Stimulated activated naive CD8-positive, alpha-beta T cell treated with anti-CD3 and anti-CD28 coated beads, Interleukin-15, Interleukin-2, amounts not matched to agents 100 ng/mL and 50 ng/mL, for 24 hours (primary cell): ENCODE measurements around the gene SPACDR.
"Not testable (repeated sequence)": the region's sequence is repeated elsewhere in the genome, so short reads cannot be mapped to it uniquely, and the experiment has no call there.

Source experiments
- H3K27ac Mint-ChIP-seq: one replicate; pipeline ENCODE4 v1.8.0; 2021; ENCODE audit warnings: mild to moderate bottlenecking, mixed read lengths
- H3K27me3 Mint-ChIP-seq: one replicate; pipeline ENCODE4 v1.8.0; 2021; ENCODE audit warnings: mixed read lengths
- H3K36me3 Mint-ChIP-seq: one replicate; pipeline ENCODE4 v1.8.0; 2021; ENCODE audit warnings: low read depth, mixed read lengths
- H3K4me1 Mint-ChIP-seq: one replicate; pipeline ENCODE4 v1.8.0; 2021; ENCODE audit warnings: low read depth, mixed read lengths
- H3K4me3 Mint-ChIP-seq: one replicate; pipeline ENCODE4 v1.8.0; 2021; ENCODE audit warnings: mild to moderate bottlenecking, mixed read lengths
- H3K9me3 Mint-ChIP-seq: one replicate; pipeline ENCODE4 v1.8.0; 2021; ENCODE audit warnings: mixed read lengths

Gene SPACDR, protein sequence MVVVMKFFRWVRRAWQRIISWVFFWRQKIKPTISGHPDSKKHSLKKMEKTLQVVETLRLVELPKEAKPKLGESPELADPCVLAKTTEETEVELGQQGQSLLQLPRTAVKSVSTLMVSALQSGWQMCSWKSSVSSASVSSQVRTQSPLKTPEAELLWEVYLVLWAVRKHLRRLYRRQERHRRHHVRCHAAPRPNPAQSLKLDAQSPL

DNA sequence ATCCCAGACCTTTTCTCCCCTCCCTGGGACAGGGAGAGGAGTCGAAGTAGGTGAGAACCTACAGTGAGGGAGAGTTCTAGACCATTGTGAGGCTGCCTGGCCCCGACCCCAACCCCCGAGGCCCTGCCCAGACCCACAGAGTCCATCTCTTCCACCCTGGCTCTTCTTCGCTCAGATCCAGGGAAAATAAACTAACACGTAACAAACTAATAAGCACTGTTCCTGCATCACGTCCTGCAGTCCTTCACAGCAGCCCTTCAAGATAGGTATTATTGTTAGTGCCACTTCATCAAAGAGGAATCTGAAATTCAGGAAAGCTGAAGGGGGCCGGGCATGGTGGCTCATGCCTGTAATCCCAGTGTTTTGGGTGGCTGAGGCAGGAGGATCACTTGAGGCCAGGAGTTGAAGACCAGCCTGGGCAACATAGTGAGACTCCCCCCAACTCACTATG is at the start of gene SPACDR:
SPACDR (minus strand) TSS at position 51 of the 451 bp plus-strand sequence. CDS start 235 bp downstream, outside the sequence.
- H3K27me3 Mint-ChIP-seq, result no peaks in the 10 kb centered on the region
- H3K27ac Mint-ChIP-seq, result peak within 1 kb of the TSS; percentile 4
- no peak within 1 kb of the TSS for H3K4me3 Mint-ChIP-seq
- H3K4me1 Mint-ChIP-seq, result peaks cover 3% of the 10 kb centered on the region
- no peaks in the 10 kb centered on the region for H3K9me3 Mint-ChIP-seq
- H3K36me3 Mint-ChIP-seq, result peaks cover 4% of the 10 kb centered on the region

DNA sequence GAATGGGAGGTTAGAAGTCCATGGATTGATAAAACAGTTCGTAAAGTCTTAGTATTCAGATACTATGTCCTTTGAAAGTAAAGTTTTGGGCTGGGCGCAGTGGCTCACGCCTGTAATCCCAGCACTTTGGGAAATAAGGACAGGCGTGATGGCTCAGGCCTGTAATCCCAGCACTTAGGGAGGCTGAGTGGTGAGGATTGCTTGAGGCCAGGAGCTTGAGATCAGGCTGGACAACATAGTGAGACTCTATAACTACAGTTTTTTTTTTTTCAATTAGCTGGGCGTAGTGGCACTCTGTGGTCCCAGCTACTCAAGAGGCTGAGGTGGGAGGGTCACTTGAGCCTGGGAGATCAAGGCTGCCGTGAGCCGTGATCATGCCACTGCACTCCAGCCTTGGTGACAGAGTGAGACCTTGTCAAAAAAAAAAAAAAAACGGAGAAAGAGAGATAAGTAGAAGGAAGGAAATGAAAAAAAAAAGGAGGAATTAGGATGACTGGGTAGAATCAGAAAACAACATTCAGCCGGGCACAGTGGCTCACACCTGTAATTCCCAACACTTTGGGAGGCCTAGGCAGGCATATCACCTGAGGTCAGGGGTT is 49.3 kb upstream of the SPACDR start:
- Mint-ChIP-seq H3K4me1 (peaks cover 19% of the 10 kb centered on the region), H3K27me3 (no peaks in the 10 kb centered on the region), H3K9me3 (no peaks in the 10 kb centered on the region), H3K36me3 (no peaks in the 10 kb centered on the region), H3K27ac (no peak overlapping the region), H3K4me3 (no peak overlapping the region)

DNA sequence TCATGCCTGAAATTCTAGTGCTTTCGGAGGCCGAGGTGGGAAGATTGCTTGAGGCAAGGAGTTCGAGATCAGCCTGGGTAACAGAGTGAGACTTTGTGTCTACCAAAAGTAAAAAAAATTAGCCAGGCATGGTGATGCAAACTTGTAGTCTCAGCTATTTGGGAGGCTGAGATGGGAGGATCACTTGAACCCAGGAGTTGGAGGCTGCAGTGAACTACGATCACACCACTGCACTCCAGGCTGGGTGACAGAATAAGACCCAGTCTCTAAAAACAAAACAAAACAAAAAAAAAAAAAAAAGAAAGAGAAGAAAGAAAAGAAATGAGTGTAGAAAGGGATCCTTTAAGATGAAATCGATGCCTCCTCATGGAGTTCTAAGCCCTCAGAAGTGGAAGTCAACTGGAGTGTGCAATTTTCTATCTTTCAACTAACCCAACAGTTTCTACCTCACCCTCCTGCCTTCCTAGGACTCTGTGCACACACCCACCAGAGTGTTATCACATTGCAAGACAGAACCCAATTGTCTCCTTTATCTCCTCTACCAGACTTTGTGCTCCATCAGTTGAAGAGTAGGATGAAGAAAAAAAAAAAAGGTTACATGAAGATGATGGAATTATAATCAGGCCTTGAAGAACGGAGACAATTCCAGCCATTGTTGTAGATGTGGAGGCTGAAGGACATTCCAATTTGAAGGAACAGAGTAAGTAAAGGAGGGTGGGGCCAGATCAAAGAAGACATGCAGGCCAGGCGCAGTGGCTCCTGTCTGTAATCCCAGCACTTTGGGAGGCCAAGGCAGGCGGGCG is 46.6 kb upstream of the SPACDR start:
- H3K4me3 Mint-ChIP-seq, result no peak overlapping the region
- no peak overlapping the region for H3K27ac Mint-ChIP-seq
- no peaks in the 10 kb centered on the region for H3K9me3 Mint-ChIP-seq
- peaks cover 8% of the 10 kb centered on the region for H3K4me1 Mint-ChIP-seq
- no peaks in the 10 kb centered on the region for H3K36me3 Mint-ChIP-seq
- no peaks in the 10 kb centered on the region for H3K27me3 Mint-ChIP-seq

DNA sequence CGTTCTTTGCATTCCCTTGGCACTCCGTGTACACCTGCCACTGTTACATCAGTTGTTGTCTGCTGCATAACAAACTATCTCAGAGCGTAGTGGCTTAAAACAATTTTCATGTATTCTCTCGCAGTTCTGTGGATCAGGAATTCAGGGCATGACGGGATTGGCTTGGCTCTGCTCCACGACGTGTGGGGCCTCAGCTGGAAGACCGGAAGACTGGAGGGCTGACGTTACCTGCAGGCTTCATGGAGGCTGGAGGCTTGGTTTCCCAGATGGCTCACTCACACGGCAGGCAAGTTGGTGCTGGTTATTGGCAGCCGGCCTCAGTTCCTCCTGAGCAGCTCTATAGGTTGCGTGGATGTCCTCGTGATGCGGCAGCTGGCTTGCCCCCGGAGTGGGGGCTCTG is 45.2 kb upstream of the SPACDR start:
- no peak overlapping the region for H3K4me3 Mint-ChIP-seq
- no peaks in the 10 kb centered on the region for H3K4me1 Mint-ChIP-seq
- H3K36me3 Mint-ChIP-seq, result no peaks in the 10 kb centered on the region
- H3K9me3 Mint-ChIP-seq, result no peaks in the 10 kb centered on the region
- no peaks in the 10 kb centered on the region for H3K27me3 Mint-ChIP-seq
- no peak overlapping the region for H3K27ac Mint-ChIP-seq

DNA sequence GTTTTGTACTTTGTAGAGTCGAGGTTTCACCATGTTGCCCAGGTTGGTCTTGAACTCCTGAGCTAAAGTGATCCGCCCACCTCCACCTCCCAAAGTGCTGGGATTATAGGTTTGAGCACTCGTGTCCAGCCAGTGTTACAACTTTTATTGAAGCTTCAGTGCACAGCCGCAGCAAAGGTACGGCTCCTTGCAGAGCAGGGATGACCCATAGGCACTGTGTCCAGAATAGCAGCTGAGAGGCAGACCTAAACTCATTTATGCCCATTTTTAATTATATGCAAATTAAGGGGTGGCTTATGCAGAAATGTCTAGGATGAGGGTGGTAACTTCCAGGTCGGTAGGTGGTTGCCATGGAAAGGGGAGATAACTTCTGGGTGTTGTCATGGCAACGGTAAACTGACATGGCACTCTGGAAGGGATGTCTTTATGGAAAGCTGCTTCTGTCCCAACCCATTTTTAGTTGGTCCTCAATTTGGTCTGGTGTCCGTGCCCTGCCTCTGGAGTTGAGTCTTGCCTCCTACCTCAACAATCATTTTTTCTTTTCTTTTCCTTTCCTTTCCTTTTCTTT is 42.4 kb upstream of the SPACDR start:
- Mint-ChIP-seq H3K4me3 (no peak overlapping the region), H3K9me3 (no peaks in the 10 kb centered on the region), H3K4me1 (no peaks in the 10 kb centered on the region), H3K27ac (no peak overlapping the region), H3K27me3 (no peaks in the 10 kb centered on the region), H3K36me3 (no peaks in the 10 kb centered on the region)

DNA sequence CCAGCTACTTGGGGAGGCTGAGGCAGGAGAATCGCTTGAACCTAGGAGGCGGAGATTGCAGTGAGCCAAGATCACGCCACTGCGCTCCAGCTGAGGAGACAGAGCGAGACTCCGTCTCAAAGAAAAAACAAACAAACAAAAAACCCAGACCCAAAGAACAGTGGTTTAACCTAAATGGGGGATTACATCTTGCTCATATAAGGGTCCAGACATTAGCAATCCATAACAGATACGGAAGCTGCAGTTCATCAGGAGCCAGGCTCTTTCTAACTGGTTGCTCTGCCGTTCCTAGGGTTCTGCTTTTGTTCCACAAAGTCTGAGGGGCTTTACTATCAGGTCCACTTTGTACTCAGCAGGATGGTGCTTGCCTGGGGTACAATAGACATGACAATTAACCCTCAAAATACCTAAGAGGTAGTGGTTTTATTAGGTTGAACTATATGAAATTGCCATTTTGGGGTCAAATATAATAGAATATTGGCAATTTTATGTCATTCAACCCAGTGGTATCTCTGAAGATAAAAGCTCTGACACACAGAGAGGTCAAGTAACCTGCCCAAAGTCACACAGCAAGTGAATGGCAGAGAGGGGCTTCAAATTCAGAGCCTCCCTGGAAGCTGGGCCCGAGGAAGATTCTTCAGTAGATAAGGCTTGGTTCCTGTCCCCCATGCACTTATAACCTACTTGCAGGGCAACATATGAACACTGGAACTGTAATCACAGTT is 41.0 kb upstream of the SPACDR start:
- Mint-ChIP-seq H3K4me3 (no peak overlapping the region), H3K27me3 (no peaks in the 10 kb centered on the region), H3K4me1 (no peaks in the 10 kb centered on the region), H3K9me3 (no peaks in the 10 kb centered on the region), H3K27ac (no peak overlapping the region), H3K36me3 (no peaks in the 10 kb centered on the region)

DNA sequence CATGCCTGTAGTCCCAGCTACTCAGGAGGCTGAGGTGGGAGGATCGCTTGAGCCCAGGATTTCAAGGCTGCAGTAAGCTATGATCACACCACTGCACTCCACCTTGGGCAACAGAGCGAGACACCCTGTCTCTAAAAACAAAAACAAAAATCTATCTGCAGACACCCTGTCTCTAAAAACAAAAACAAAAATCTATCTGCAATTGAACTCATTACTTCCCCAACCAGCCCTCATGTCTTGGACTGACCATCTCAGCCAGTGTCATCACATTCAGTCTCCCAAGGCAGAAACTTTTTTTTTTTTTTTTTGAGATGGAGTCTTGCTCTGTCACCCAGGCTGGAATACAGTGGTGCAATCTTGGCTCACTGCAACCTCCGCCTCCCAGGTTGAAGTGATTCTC is 40.0 kb upstream of the SPACDR start:
- H3K36me3 Mint-ChIP-seq, H3K27me3 Mint-ChIP-seq, H3K9me3 Mint-ChIP-seq, H3K4me1 Mint-ChIP-seq, H3K4me3 Mint-ChIP-seq, H3K27ac Mint-ChIP-seq: not testable (repeated sequence)

DNA sequence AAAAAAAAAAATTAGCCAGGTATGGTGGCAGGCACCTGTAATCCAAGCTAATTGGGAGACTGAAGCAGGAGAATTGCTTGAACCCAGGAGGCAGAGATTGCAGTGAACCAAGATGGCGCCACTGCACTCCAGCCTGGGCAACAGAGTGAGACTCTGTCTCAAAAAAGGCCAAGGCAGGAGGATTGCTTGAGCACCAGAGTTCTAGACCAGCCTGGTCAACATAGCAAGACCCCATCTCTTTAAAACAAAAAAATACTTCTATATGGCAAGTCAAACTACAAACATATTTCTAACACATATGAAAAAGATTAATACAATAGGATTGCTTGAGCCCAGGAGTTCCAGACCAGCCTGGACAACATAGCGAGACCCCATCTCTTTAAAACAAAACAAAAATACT is 36.7 kb upstream of the SPACDR start:
- H3K36me3 Mint-ChIP-seq, H3K4me1 Mint-ChIP-seq, H3K27ac Mint-ChIP-seq, H3K27me3 Mint-ChIP-seq, H3K4me3 Mint-ChIP-seq, H3K9me3 Mint-ChIP-seq: not testable (repeated sequence)

DNA sequence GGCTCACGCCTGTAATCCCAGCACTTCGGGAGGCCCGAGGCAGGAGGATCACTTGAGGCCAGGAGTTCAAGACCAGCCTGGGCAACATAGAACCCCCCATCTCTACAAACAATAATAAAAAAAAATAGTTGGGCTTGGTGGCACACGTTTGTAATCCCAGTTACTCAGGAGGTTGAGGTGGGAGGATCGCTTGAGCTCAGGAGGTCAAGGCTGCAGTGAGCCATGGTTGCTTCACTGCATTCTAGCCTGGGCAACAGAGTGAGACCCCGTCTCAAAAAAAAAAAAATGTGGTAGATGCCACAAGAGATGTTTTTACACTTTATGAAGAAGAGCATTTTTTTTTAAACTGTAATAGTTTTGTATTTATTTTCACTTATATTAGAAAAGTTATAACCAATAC is 32.4 kb upstream of the SPACDR start:
- Mint-ChIP-seq H3K4me3 (no peak overlapping the region), H3K36me3 (no peaks in the 10 kb centered on the region), H3K27me3 (peaks cover 7% of the 10 kb centered on the region), H3K4me1 (peaks cover 11% of the 10 kb centered on the region), H3K27ac (no peak overlapping the region), H3K9me3 (no peaks in the 10 kb centered on the region)

DNA sequence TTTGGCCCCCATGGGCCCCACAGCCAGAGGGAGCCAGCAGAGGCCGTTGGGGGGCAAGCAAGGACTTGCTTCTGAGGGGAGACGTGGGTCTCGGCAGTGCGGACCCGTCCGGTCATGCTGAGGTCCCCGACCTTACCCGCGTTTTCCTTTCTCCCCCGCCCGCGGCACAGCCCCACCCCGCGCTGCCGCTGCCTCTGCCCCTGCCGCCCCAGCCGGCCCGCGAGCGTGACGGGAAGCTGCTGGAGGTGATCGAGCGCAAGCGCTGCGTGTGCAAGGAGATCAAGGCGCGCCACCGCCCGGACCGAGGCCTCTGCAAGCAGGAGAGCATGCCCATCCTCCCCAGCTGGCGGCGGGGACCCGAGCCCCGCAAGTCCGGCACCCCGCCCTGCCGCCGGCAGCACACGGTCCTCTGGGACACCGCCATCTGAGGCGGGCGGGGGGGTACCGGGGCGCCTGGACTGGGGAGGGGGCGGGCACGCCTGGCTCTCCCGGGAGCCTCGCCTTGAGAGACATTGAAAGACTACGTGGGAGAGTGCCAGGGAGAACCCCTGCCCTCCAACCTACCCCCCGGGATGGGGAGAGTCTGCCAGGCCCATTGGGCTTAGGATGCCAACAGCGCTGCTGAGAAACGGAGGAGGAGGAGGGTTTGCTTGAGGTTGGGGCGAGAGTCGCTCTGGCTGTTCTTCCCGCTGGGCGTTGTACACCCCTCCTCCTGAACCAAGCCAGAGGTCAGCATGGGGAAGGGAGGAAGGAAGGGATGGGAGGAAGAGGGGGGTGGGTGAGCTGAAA is 29.6 kb upstream of the SPACDR start:
- peak overlapping the region; percentile 16 for H3K27ac Mint-ChIP-seq
- peak overlapping the region; percentile 61 for H3K4me3 Mint-ChIP-seq
- H3K4me1 Mint-ChIP-seq, result peaks cover 11% of the 10 kb centered on the region
- peaks cover 7% of the 10 kb centered on the region for H3K27me3 Mint-ChIP-seq
- no peaks in the 10 kb centered on the region for H3K9me3 Mint-ChIP-seq
- H3K36me3 Mint-ChIP-seq, result no peaks in the 10 kb centered on the region

DNA sequence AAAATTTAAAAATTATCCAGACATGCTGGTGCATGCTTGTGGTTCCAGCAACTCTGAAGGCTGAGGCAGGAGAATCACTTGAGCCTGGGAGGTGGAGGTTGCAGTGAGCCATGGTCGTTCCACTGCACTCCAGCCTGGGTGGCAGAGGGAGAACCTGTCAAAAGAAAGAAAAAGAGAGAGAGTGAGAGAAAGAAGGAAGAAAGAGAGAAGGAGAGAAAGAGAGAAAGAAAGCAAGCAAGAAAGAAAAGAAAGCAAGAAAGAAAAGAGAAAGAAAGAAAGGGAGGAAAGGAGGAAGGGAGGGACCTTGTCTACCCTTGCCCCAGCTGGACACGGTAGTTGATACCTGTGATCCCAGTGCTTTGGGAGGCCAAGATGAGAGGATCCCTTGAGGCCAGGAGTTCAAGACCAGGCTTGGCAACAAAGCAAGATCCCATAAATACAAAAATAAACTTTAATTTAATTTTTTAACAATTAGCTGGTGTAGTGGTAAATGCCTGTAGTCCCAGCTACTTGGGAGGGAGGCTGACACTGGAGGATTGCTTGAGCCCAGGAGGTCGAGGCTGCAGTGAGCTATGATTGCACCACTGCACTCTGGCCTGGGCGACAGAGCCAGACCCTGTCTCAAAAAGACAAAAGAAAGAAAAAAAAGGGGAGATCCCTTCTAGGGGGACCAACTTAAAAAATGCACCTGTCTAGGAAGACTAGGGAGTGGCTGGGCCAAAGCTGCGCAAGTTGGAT is 28.8 kb upstream of the SPACDR start:
- Mint-ChIP-seq H3K27me3 (peaks cover 7% of the 10 kb centered on the region), H3K4me3 (peak overlapping the region; percentile 61), H3K27ac (peak overlapping the region; percentile 47), H3K36me3 (no peaks in the 10 kb centered on the region), H3K4me1 (peaks cover 11% of the 10 kb centered on the region), H3K9me3 (no peaks in the 10 kb centered on the region)

DNA sequence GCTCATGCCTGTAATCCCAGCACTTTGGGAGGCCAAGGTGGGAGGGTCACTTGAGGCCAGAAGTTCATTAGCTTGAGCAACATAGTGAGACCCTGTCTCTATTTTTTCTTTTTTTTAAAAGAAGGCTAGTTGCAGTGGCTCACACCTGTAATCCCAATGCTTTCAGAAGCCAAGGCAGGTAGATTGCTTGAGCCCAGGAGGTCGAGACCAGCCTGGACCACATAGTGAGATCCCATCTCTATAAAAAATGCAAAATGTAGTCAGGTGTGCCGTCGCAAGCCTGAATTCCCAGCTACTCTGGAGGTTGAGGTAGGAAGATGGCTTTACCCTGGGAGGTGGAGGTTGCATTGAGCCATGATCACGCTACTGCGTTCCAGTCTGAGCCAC is 27.1 kb upstream of the SPACDR start:
- Mint-ChIP-seq H3K27ac (no peak overlapping the region), H3K9me3 (no peaks in the 10 kb centered on the region)

DNA sequence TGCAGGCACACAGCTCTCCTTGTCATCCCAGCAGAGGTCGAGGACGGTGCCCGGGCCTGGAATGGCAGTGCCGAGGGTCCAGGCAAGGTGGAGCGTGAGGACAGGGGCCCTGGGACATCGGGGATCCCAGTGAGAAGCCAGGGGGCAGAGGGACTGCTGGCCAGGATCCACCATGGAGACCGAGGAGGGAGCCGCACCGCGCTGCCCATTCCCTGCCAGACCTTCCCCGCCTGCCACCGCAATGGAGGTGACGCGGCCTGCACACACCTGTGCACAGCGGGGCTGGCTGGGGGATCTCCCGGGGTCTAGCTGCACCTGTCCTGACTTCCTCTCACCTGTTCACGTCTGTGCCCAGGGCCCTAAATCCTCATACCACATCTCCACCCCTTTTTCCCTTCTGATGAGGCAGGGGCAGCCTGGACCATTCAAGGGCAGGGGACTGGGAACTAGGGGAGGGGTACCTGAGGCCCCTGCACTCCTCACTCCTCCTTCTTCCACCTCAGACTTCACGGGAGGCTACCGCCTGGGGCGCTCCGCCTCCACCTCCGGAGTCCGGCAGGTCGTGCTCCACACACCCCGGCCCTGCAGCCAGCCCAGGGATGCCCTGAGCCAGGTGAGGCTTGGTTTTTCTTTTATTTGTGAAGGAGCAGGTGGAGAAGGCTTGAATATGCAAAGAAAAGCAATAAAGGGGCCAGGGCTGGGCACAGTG is 26.6 kb upstream of the SPACDR start:
- peaks cover 11% of the 10 kb centered on the region for H3K4me1 Mint-ChIP-seq
- no peaks in the 10 kb centered on the region for H3K36me3 Mint-ChIP-seq
- H3K27ac Mint-ChIP-seq, result no peak overlapping the region
- H3K27me3 Mint-ChIP-seq, result peaks cover 7% of the 10 kb centered on the region
- no peak overlapping the region for H3K4me3 Mint-ChIP-seq
- no peaks in the 10 kb centered on the region for H3K9me3 Mint-ChIP-seq

More for the DNA sequence above, 27.1 kb upstream of the SPACDR start:
- Mint-ChIP-seq H3K4me1 (peaks cover 11% of the 10 kb centered on the region), H3K4me3 (no peak overlapping the region), H3K36me3 (no peaks in the 10 kb centered on the region), H3K27me3 (peaks cover 7% of the 10 kb centered on the region)
